Thymus (tissue), 11 donors: ENCODE measurements around the gene STK32C. TPM values are rescaled to one million over a fixed set of nuclear protein-coding genes. Genes with fewer than 3 reads are reported as not detected.

Experiments
- DNase-seq, 9 donors: peaks; one replicate each; pipeline ENCODE4 v3.0.0-alpha.2; 2013; ENCODE audit warnings: low spot score in 9 of 9, low read depth in 6 of 9, missing footprints in 1 of 9
- H3K27ac ChIP-seq, 2 donors: one replicate each; pipeline ENCODE4 v1.5.1; 2013; ENCODE audit warnings: control low read depth in 1 of 2, low read depth in 1 of 2, low read length in 1 of 2, mild to moderate bottlenecking in 1 of 2, moderate library complexity in 1 of 2
- H3K27me3 ChIP-seq, 2 donors: one replicate each; pipeline ENCODE4 v1.5.1; 2013; ENCODE audit warnings: low read length in 1 of 2; ENCODE audit not compliant: control insufficient read depth in 2 of 2, insufficient read depth in 1 of 2
- H3K36me3 ChIP-seq, 2 donors: one replicate each; pipeline ENCODE4 v1.5.1; 2013; ENCODE audit warnings: low read length in 1 of 2, mild to moderate bottlenecking in 1 of 2, moderate library complexity in 1 of 2; ENCODE audit not compliant: control insufficient read depth in 2 of 2, insufficient read depth in 2 of 2
- H3K4me1 ChIP-seq, 2 donors: one replicate each; pipeline ENCODE4 v1.5.1; 2013; ENCODE audit warnings: low read length in 2 of 2; ENCODE audit not compliant: control insufficient read depth in 2 of 2, insufficient read depth in 2 of 2
- H3K4me3 ChIP-seq, 2 donors: one replicate each; pipeline ENCODE4 v1.5.1; 2013; ENCODE audit warnings: low read length in 2 of 2, control low read depth in 1 of 2, mild to moderate bottlenecking in 1 of 2
- H3K9me3 ChIP-seq, 2 donors: one replicate each; pipeline ENCODE4 v1.5.1; 2013; ENCODE audit warnings: low read length in 1 of 2, mild to moderate bottlenecking in 1 of 2; ENCODE audit not compliant: control insufficient read depth in 2 of 2, insufficient read depth in 1 of 2
- WGBS: extraction: QIAGEN DNeasy Blood & Tissue Kit; methylation state at CpG from one replicate; pipeline ENCODE4 v1.1.7; 2013; 5-methylcytosine and 5-hydroxymethylcytosine counted together
- polyA plus RNA-seq: library from polyadenylated mRNA; stranded (reverse); fragments of 200-250 nt; gene quantifications from one replicate; pipeline ENCODE4 v1.2.3, GENCODE V29; 2013
- total RNA-seq: library from RNA; stranded (reverse); fragments of 120-200 nt; gene quantifications from one replicate; pipeline ENCODE4 v1.2.4, GENCODE V29; 2013
- donor health status: healthy.

The STK32C gene
- total and polyA plus RNA-seq, 2 donors, result 18.2 to 18.7 TPM

GRCh38 chr10:132250481-132251475, 57.0 kb downstream of the STK32C start:
- H3K27me3 ChIP-seq, result no peaks in the 10 kb centered on the region
- no peak for DNase-seq
- H3K27ac ChIP-seq, result no peak overlapping the region
- H3K36me3 ChIP-seq, result no peaks in the 10 kb centered on the region
- no peak overlapping the region for H3K4me3 ChIP-seq
- WGBS, result 92% methylated on average over 27 of the region's 30 CpGs
- peaks cover 0 to 15% of the 10 kb centered on the region in 2 donors for H3K4me1 ChIP-seq
- H3K9me3 ChIP-seq, result no peaks in the 10 kb centered on the region

GRCh38 chr10:132249824-132250375, 57.9 kb downstream of the STK32C start:
- Histone ChIP-seq H3K27me3 (no peaks in the 10 kb centered on the region), H3K4me1 (peaks cover 0 to 6% of the 10 kb centered on the region in 2 donors), H3K36me3 (no peaks in the 10 kb centered on the region), H3K9me3 (no peaks in the 10 kb centered on the region), H3K27ac (no peak overlapping the region), H3K4me3 (no peak overlapping the region)
- no peak for DNase-seq
- WGBS, result 91% methylated on average over 17 of the region's 17 CpGs

DNA sequence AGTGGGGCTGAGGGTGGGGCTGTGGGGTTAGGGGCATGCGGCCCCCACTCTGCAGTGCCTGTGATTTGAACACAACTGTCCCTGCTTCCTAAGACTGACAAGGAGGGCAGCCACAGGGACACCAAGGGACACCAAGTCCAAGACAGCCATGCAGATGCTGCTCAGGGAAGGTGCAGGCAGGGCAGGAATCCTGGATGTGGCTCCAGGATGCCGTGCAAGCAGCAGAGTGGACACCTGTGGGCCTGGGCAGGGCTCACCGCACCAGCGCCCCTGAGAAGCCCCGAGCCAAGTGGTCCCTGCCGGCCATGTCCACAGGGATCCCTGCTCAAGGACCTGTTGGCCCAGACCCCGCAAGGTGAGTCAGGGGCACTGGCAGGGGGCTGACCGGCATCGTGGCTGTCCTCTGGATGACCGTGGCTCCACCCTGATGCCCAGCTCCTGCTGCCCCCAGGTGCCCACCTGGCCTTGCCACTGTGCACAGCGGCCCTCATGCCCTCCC, 58.5 kb downstream of the STK32C start:
- Histone ChIP-seq H3K27ac (no peak overlapping the region), H3K4me1 (peaks cover 0 to 6% of the 10 kb centered on the region in 2 donors), H3K27me3 (no peaks in the 10 kb centered on the region), H3K9me3 (no peaks in the 10 kb centered on the region), H3K36me3 (no peaks in the 10 kb centered on the region), H3K4me3 (no peak overlapping the region)
- 92% methylated on average over 11 of the region's 11 CpGs for WGBS
- no peak for DNase-seq

- H3K4me1 ChIP-seq, result peaks cover 0 to 6% of the 10 kb centered on the region in 2 donors
- H3K27me3 ChIP-seq, result no peaks in the 10 kb centered on the region
- DNase-seq, result peak in 5 of 9 donors; percentile 20 to 65 (median 49)
- no peaks in the 10 kb centered on the region for H3K36me3 ChIP-seq
- peak overlapping the region in 1 of 2 donors; percentile 26 for H3K27ac ChIP-seq
- 78% methylated on average over 38 of the region's 38 CpGs for WGBS
- H3K4me3 ChIP-seq, result no peak overlapping the region
- no peaks in the 10 kb centered on the region for H3K9me3 ChIP-seq
Observed at GRCh38 chr10:132248455-132249225, 59.1 kb downstream of the STK32C start.

DNA sequence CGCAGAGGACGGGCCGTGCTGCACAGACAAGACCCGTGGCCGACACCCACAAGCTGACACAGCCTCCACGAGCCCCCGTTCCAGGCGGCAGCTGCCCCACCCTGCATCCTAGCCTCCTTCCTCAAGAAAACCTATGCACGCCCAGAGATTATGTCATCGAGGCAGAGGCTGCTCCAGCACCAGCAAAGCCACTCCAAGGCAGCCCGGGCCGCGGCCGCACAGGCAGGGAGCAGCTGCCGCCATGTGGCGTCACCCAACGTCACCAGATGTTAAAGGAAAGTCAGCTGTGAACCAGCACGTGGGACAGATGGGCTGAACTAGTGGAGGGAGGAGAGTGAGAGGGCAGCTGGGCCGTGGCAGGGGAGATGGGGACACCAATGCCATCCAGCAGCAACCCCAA, 59.8 kb downstream of the STK32C start:
- no peak for DNase-seq
- Histone ChIP-seq H3K27me3 (no peaks in the 10 kb centered on the region), H3K36me3 (no peaks in the 10 kb centered on the region), H3K4me3 (no peak overlapping the region), H3K9me3 (no peaks in the 10 kb centered on the region), H3K4me1 (peaks cover 0 to 6% of the 10 kb centered on the region in 2 donors), H3K27ac (no peak overlapping the region)
- 90% methylated on average over 19 of the region's 19 CpGs for WGBS

DNA sequence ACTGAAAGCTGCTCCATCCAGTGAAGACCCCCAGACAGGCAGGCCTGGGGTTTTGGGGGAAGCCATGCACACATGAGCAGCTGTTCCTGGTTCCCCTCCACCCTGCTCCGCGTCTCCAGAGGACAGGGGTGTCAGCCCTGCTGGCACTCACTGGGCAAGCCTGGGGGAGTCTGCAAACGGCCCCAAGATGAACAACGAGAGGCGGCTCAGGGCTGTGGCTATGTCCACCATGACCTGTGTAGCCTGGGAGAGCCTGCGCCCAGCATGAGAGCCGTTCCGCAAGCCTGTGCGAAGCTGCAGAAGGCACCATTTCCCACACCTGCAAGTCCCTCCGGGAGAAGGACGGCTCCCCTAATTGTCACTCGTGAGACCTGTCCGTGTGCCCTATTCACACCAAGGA, 61.5 kb downstream of the STK32C start:
- 97% methylated on average over 13 of the region's 13 CpGs for WGBS
- no peak for DNase-seq
- no peaks in the 10 kb centered on the region for H3K27me3 ChIP-seq

GRCh38 chr10:132245056-132245455, 62.7 kb downstream of the STK32C start:
- peaks cover 0 to 6% of the 10 kb centered on the region in 2 donors for H3K4me1 ChIP-seq
- no peak for DNase-seq
- no peaks in the 10 kb centered on the region for H3K36me3 ChIP-seq
- 97% methylated on average over 14 of the region's 14 CpGs for WGBS
- no peak overlapping the region for H3K27ac ChIP-seq
- H3K27me3 ChIP-seq, result no peaks in the 10 kb centered on the region
- peaks cover 0 to 1% of the 10 kb centered on the region in 2 donors for H3K9me3 ChIP-seq
- H3K4me3 ChIP-seq, result no peak overlapping the region

More for the DNA sequence above, 61.5 kb downstream of the STK32C start:
- Histone ChIP-seq H3K9me3 (peaks cover 0 to 1% of the 10 kb centered on the region in 2 donors), H3K4me1 (peaks cover 0 to 6% of the 10 kb centered on the region in 2 donors), H3K4me3 (no peak overlapping the region), H3K36me3 (no peaks in the 10 kb centered on the region), H3K27ac (no peak overlapping the region)

DNA sequence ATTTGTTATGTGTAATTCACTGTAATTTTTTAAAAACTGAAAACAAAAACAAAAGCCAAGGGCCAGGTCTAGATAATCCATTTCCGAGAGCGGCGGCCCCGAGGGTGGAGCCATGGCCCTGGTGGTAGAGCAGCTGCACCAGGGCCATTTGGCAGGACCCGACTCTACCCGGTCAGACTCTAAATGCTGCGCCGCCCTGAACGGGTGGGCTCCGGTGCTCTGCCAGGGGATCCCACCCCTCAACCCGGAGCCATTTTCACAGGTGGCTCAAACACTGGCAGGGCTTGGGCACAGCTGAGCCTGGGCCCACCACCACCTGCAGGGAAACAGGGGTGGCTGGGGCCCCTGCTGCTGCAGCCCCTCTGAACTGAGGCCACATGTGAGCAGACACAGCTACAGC, 64.1 kb downstream of the STK32C start:
- no peak overlapping the region for H3K27ac ChIP-seq
- DNase-seq, result no peak
- no peak overlapping the region for H3K4me3 ChIP-seq
- 97% methylated on average over 11 of the region's 11 CpGs for WGBS
- peaks cover 0 to 4% of the 10 kb centered on the region in 2 donors for H3K4me1 ChIP-seq
- no peaks in the 10 kb centered on the region for H3K27me3 ChIP-seq
- no peaks in the 10 kb centered on the region for H3K36me3 ChIP-seq
- H3K9me3 ChIP-seq, result peaks cover 0 to 1% of the 10 kb centered on the region in 2 donors
